ENCODE results near the gene ABCA7.

The ABCA7 gene

DNA sequence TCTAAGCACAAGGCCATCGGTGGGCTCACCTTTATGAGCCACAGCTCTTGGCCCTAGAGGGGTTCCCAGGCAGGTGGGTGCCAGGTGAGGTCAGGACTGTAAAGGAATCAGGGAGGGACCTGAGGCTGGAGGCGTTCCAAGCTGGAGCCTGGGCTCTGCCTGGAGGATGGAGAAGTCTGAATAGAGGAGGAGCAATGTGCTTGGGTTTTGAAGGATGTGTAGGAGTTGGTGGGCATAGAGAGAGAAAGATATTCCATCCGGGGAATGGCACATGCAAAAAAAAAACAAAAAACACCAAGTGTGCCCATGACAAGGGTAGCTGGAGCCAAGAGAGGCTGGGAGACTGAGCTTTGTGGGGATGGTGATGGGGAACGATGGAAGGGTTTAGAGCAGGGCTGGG, 37.3 kb upstream of the ABCA7 start:
- no peak for DNase-seq (ENCODE audit: low read depth in 2 of 2)

DNA sequence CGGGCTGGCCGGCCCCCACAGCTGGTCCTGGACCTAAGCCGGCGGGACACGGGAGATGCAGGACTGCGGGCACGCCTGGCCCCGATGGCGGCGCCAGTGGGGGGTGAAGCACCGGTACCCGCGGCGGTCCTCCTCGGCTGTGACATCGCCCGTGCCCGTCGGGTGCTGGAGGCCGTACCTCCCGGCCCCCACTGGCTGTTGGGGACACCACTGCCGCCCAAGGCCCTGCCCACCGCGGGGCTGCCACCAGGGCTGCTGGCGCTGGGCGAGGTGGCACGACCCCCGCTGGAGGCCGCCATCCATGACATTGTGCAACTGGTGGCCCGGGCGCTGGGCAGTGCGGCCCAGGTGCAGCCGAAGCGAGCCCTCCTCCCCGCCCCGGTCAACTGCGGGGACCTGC, 36.6 kb upstream of the ABCA7 start:
- no peak for DNase-seq (ENCODE audit: low read depth in 2 of 2)

DNA sequence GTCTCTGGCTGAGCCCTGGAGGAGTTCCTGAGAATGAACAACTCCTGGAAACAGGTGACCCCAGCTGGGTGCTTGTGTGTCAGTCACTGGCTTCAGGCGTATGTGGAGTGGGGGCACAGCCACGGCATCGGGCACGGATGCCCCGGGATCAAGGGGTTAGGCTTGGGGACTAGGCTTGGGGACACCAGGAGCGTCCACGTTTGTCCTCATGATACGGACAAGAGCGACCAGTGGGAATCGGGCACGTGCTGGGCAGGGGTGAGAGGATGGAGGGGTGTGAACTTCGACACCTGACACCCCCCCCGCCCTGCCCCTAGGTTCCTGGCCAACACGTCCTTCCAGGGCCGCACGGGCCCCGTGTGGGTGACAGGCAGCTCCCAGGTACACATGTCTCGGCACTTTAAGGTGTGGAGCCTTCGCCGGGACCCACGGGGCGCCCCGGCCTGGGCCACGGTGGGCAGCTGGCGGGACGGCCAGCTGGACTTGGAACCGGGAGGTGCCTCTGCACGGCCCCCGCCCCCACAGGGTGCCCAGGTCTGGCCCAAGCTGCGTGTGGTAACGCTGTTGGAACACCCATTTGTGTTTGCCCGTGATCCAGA, 35.6 kb upstream of the ABCA7 start:
- DNase-seq (ENCODE audit: low read depth in 2 of 2): no peak

DNA sequence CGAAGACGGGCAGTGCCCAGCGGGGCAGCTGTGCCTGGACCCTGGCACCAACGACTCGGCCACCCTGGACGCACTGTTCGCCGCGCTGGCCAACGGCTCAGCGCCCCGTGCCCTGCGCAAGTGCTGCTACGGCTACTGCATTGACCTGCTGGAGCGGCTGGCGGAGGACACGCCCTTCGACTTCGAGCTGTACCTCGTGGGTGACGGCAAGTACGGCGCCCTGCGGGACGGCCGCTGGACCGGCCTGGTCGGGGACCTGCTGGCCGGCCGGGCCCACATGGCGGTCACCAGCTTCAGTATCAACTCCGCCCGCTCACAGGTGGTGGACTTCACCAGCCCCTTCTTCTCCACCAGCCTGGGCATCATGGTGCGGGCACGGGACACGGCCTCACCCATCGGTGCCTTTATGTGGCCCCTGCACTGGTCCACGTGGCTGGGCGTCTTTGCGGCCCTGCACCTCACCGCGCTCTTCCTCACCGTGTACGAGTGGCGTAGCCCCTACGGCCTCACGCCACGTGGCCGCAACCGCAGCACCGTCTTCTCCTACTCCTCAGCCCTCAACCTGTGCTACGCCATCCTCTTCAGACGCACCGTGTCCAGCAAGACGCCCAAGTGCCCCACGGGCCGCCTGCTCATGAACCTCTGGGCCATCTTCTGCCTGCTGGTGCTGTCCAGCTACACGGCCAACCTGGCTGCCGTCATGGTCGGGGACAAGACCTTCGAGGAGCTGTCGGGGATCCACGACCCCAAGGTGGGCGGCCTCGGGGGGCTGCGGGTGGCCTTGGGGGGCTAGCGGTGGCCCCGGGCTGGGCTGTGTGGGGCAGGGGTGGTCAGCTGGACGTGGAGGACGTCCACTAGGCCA, 34.9 kb upstream of the ABCA7 start:
- no peak for DNase-seq (ENCODE audit: low read depth in 2 of 2)

DNA sequence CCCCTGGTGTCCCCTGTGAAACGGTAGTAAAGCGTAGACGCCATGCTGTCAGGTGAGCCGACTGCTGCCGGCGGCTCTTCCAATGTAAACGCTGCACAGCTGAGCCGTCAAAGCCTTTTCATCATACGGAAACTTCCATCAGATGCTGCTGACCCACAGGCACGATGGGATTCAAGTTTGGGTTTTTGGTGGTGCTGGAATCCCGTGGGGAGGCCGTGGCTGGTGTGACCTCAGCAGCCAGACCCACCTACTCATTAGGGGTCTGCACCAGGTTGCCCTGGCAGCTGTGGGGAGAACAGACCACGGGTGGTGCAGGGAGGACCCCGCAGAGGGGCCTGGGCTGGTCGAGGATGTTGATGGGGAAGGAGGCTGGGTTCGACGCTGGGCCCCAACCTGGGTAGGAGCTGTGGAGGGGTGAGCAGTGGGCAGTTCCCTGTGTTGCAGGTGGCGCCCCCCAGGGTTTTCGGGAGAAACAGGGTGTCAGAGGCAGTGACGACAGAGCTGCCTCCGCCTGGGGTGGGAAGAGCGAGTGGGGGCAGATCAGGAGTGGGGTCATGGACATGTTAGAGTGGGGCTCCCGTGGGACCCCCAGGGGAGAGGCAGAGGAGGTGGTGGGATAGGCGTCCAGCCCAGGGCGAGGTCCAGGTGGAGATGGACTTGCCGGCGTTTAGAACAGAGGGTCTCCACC, 33.1 kb upstream of the ABCA7 start:
- DNase-seq (ENCODE audit: low read depth in 2 of 2): no peak

DNA sequence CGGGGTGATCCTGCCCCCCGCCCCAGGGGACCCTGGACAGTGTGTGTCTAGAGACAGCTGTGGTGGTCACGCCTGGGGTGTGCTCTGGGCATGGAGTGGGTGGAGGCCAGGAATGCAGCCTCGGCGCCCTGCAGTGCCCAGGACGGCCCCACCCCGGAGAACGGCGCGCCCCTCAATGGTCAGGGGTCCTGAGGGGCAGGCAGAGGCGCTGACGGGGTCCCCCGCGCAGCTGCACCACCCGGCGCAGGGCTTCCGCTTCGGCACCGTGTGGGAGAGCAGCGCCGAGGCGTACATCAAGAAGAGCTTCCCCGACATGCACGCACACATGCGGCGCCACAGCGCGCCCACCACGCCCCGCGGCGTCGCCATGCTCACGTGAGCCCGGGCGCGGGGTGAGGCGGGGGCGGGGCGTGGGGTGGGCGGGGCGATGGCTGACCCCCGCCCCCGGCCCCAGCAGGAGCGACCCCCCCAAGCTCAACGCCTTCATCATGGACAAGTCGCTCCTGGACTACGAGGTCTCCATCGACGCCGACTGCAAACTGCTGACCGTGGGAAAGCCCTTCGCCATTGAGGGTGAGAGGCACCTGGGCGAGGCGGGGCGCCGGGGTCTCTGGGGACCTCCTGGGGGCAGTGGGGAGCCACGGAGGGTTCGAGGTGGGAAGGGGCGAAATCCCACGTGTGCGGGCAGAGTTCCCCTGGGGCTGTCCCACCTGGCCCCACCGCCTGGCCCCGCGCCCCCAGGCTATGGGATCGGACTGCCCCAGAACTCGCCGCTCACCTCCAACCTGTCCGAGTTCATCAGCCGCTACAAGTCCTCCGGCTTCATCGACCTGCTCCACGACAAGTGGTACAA, 32.3 kb upstream of the ABCA7 start:
- no peak for DNase-seq (ENCODE audit: low read depth in 2 of 2)

DNA sequence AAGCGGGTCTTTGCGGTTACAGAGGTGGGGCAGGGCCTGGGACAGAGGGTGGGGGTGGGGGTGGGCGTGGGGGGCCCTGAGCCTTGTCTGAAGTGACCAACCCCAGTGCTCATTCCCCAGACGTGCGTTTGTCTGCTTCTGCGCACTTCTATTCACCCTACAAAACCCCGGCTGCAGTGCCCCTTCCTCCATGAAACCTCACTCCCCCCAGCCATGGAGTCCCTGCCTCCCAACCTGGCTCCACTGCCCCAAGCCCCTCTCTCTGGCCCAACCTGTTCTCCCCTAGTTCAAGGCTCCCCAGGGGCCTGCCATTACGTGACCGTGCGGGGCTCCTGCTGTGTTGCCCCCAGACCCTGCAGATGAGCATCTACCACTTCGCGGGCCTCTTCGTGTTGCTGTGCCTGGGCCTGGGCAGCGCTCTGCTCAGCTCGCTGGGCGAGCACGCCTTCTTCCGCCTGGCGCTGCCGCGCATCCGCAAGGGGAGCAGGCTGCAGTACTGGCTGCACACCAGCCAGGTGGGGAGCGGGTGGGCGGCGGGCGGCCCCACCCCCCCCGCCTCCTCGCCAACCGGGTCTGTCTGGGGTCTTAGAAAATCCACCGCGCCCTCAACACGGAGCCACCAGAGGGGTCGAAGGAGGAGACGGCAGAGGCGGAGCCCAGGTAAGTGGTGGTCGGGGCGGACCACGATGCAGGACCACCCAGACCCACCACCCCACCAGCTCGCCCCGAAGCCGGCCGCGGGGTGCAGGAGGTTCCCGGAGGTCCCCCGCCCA, 31.5 kb upstream of the ABCA7 start:
- DNase-seq (ENCODE audit: low read depth in 2 of 2): no peak

DNA sequence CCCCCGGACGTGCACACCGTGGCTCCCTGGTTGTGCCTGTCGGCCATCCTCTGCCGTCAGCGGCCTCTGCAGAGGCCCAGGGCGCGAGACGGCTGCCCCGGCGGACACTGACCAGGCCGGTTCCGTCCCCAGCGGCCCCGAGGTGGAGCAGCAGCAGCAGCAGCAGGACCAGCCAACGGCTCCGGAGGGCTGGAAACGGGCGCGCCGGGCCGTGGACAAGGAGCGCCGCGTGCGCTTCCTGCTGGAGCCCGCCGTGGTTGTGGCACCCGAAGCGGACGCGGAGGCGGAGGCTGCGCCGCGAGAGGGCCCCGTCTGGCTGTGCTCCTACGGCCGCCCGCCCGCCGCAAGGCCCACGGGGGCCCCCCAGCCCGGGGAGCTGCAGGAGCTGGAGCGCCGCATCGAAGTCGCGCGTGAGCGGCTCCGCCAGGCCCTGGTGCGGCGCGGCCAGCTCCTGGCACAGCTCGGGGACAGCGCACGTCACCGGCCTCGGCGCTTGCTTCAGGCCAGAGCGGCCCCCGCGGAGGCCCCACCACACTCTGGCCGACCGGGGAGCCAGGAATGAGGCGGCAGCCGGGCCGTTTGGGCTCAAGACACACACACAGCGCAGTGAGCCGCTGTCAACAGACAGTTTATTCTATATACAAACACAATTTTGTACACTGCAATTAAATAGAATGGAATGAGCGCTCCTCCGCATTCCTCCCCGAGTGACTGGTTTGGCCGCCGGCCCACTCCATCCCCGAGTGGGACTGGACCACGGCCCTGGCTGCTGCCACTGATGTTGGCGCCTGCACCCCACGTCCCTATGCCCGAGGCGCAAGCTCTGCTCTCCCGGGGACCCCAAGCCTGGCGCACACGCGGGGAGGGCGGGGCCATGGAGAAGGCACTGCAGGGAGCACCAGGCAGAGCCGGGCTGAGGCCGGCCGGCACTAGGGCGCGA, 30.6 kb upstream of the ABCA7 start:
- no peak for DNase-seq (ENCODE audit: low read depth in 2 of 2)

DNA sequence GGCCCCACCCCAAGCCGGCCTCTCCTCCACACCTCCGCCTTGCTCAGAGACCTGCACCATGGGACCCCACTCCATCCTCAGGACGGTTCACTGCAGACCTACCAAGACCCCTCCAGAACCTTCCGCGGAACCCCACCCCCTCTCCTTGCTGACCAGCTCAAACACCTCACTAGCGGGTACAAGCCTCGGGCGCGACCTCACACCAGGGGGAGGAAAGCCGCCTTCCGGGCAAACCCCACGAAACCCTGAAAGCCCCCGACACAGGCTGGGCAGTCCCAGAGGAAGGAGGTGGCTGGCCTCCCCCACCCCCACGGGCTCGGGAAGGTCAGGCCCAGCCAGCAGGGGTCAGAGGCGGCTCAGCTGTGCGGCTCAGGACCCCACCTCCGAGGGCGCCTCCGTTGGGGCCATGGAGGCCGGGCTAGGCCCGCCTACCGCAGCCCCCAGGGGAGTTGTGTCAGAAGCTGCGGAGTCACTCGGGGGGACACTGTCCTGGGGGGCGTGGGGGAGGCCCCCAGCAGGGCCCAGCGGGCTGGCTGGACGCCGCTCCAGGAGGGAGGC, 29.8 kb upstream of the ABCA7 start:
- no peak for DNase-seq (ENCODE audit: low read depth in 2 of 2)

DNA sequence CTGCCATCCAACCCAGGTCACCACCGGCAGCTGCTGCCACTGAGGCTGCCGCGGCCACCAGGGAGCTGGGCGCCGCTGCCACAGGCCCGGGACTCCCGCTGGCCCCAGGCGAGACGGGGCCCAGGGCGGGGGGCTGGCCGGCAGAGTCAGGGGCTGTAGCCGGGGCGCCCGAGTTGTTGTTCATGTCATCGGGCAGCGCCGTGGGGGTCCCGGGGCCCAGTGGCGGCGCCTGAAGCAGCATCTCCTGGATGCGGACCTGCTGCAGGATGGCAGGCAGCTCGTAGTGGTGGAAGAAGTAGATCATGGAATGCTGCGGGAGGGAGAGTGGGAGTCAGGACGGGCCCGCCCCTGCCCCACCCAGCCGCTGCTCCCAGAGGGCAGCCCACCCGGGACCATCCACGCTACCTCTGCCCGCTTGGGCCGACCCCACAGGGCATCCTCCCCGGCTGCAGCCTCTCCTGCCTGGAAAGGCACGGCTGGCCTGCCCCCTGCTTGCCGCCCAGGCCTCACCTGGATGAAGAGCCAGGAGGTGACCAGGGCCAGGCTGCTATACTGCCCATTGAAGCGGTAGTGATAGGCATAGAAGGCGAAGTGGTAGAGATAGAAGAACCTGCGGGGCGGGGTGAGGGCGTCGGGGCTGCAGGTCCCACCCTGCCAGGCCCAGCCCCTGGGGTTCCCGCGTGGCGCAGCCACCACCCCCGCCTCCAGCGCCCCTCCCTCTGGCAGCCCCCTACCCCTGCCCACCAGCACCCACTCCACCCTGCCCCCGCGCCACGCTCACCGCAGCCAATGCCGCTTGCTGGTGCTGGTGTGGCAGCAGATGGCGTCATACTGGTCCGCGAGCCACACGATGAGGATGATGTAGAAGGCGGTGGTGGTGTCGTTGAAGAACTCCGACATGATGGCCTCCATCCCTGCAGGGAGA, 29.1 kb upstream of the ABCA7 start:
- DNase-seq (ENCODE audit: low read depth in 2 of 2): no peak

DNA sequence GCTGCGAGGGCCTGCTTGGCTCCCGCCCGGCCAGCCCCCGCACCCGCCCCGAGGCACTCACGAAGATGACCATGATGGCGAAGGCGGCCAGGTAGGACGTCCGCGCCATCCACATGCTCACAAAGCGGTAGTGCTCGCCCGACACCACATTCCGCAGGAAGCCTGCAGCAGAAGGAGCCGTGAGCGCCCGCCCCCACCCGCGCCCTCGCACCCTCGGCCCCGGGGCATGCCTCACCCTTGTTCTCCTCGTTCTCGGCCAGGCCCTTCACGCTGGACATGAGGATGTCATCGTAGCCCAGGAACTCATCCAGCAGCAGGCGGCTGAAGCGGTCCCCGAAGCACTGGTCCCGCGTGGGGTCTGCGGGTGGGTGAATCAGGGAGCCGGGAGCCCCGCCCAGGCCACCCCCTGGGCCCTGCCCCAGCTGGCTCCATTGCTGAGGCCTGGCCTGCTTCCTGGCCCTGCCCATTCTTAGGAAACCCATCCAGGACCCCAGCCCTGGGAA, 28.0 kb upstream of the ABCA7 start:
- no peak for DNase-seq (ENCODE audit: low read depth in 2 of 2)

DNA sequence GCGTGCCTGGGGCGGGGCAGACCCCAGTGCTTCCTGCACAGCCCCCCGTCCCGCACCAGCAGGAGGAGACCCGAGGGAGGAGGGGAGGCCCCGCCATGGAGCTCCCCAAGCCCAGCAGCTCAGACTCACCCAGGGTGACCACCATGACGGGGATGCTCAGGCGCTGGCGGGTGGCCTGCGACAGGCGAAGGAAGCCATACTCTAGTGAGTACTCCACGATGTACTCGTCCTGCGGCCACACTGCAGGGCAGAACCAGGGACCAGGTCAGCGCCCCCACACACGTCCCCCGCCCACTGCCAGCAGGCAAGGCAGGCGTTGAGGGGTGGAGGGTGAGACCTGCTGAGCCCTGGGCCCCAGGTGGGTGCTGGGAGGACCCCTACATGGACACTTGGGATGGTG, 27.6 kb upstream of the ABCA7 start:
- no peak for DNase-seq (ENCODE audit: low read depth in 2 of 2)

DNA sequence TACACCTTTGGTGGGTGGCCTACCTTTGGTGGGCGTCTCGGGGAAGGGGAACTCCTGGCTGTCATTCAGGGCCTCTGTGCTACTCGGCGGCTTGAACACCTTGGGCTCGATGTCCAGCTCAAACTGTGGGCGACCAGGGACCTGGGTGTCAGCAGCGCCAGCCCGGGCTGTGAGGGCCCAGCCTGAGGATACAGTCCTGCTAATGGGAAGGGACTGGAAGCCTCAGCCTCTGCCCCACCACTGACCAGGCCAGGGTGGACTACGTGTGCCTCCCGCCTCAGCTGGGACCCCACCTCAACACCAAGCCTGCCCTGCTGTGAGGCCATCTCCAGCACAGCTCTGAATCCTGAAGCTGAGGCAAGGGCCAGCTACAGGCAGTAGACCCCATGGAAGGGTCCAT, 26.7 kb upstream of the ABCA7 start:
- DNase-seq (ENCODE audit: low read depth in 2 of 2): no peak

DNA sequence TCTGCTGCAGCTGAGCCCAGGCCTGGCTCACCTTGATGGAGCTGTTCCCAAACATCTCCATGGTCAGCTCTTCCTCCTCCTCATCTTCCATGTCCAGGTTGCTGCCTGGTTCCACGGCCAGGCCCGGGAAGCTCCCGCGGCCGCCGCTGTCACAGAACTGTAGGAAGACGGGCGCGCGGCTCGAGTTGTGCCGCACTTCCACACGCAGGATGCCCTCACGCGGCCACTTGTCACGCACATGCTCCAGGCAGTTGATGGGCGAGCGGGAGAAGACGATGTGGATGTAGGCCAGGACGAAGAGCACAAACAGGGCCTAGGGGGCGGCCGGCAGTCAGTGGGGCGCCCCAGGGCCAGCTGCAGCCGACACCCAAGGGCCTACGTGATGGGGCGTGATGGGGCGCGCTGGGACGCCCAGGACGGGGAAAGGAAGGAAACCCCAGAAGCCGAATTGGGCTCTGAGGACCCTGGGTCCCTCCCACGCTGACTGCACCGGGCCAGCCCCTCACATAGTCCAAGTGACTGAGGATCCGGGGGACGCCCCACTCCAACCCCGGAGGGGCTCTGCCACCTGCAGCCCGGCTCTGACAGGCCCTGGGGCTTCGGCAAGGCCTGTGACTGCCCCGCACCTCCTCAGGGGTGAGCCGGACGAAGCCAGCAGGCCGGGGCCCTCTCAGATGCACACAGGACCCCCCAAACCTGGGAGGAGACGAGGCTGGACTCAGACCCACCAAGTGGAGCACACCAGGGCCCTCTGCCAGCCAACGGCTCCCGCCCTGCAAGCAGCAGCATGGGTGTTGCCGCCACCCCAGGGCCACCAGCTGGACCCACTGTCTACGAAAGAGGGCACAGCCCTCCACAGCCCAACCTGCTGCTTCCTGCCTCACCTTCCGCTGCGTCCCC, 25.5 kb upstream of the ABCA7 start:
- no peak for DNase-seq (ENCODE audit: low read depth in 2 of 2)

DNA sequence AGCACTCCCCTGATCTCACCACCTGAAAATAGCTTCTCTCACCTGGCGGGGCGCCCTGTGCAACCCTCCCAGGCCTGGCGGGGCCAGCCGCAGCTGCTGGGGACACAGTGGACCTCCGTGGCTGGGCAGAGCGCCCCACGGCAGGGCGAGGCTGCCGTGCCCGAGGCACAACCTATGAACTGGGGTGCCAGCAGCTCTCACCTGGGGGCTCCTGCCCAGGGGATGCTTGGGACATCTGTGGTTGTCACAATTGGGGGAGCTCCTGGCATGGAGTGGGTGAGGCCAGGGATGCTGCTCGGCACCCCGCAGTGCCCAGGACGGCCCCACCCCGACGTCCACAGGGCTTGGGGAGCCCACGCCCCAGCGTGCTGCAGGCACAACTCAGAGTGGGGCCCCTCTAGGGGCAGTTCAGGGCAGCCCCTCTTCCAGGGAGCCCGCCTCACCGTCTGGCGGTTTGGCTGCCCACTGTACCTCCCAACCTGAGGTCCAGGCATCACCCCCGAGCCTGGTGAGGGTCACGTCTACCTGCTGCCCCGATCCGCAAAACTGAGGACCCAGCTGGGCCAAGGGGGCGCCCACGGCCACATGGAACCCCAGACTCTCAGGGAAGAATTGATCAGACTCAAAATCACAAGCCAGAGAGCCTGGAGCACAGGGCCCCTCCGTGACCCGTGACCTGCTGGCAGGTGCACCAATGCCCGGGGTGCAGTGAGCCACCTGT, 24.7 kb upstream of the ABCA7 start:
- DNase-seq (ENCODE audit: low read depth in 2 of 2): no peak

DNA sequence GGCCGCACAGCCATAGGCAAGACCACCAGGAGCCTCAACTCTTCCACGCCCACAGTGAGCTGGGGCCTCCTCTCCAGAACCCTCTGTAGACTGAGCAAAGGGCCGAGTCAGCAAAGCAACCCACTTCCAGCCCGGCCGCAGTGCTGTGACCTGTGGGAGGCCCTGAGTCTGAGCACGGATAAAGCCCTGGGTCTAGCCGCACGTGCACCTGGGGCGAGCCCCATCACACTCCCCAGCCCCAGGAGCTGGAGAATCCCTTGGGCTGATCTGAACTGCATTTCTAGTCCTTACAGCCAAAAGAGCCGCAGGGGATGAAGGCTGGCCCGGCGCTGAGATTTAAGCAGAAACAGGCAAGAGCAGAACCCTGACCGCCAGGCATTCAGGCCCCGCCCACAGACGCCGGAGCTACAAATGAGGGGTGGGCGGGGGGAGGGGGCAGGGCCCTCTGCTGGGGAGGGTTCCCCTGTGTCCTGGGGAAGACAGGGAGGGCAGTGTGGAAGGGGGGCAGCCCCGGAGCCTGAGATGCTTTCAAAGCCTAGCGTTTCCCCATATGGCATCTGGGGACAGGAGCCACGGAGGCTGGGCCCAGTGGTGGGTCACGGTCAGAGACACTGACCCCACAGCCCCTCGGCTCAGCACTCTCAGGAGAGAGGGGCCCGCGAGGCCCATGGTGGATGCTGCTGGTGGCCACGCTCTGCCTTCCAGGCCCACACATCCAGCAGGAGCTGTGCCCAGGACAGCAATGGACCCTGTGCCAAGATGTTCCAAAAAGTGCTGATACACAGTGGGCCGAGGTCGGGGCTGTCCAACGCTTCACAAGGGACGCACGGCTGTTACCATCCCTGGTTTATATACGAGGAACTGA, 23.9 kb upstream of the ABCA7 start:
- DNase-seq (ENCODE audit: low read depth in 2 of 2): no peak
